ENCODE data around the gene GIT1.

Gene GIT1

GRCh38 chr17:29589524-29590410, at the start of gene GIT1:
GIT1 (minus strand) TSS chr17:29589648; CDS start chr17:29589378, 270 bp downstream.
- no peak for DNase-seq

GRCh38 chr17:29633886-29634285, 44.4 kb upstream of the GIT1 start:
- DNase-seq = no peak

DNA sequence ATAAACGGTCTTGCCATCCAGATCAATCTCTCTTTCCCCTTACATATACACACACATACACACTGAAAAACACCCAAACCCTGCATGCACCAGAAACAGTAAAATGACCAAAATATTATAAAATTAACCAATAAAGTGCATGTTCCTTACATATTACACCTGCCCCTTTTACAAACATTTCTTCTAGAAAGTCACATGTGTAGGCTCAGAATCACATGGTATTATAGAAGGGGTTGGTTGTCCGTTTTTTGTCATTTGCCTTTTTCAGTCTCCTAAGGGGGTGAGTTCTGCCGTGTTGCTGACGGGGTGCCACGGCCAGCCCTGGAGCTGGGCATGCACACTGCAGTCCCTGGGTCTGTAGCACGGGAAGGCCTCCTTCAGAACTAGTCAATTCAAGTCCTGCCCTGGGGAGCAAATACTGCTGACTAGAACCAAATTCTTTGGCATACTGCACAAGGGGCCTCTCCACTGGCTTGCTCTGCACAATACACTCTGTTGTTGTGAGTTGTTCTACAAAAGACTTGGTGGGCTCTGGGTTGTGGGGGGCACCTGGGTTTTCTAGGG, 41.3 kb upstream of the GIT1 start:
- DNase-seq = no peak

DNA sequence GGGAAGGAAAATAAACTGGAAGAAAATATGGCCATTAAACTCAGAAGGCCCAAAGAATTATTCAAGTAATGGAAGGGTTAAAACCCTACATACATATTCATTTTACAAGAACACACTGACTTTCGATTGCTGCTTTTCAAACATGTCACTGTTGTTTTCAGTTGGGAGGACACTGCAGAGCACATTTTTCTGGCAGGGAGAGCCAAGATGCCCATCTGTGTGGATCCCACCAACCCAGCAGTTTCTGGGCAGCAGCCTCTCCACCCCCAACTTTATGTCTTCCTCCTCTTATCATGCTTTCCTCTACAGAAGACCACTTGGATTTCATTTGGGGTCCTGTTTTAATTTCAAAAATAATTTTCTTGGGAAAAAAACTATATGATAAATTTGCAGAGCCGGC, 40.4 kb upstream of the GIT1 start:
- DNase-seq = no peak

DNA sequence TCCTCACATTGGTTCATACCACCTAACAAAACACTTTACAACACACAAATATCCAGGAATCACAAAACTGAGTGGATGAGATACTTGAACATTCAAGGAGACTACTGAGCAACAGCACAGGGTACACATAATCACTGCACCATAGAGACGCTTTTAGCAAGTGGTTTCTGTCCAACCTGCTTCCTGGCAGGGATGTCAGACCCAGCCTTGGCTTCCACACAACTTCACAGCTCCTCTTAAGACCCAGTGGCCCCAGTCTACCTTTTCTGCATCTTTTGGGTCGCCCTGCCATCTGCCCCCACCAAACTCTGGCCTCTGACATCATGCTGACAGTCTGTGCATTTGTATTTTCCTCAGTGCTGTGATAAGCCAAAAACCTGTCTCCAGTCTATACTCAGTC, 39.2 kb upstream of the GIT1 start:
- no peak for DNase-seq

DNA sequence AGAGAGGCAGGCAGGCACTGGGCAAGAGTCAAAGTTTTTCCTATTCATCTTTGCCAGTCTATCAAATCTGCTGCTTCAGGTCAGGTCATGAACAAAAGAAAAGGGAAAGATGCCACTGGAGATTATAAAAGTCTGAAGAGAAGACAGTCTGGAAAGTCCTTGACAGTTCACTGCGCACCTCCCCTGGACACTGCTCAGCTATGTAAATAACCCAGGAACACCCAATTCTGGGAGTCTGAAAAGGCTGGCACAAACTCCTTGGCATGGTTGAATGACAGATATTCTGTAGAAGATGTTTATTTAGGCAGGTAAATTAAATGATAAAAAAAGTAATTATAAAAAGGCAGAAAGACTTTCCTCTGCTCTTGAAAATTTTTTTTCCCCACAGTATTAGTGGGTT, 38.5 kb upstream of the GIT1 start:
- DNase-seq = no peak

DNA sequence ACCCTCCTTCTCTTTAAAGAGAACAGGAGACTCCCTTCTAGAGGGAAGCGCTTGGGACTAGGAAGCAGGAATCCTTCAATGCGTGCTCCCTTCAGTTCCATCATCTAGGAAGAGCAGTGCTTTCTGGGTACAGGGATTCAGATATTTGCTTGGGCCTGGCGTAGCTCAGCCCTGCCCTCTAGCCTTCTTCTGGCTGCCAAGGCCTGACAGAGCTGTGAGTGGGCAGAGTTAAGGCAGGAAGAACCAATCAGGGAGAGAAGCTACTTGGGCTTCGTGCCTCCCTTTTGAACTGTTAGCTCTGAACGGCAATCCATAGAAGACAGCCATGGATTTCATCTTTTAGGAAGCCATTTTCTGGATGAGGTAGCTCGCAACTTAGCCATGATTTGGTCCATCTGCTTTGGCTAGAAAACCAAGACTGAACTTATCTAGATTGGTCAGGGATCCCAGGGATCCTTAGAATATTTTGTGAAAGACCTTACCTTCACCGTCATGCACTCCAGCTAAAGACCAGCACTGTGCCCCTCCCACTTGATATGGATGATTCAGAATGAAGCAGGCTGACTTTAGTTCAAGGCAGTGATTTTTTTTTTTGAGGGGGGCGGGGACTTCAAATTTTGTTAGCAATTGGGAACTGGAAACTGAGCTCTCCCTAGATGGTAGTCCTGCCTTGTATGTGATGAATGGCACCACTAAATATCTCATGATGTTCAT, 35.7 kb upstream of the GIT1 start:
- no peak for DNase-seq

GRCh38 chr17:29624586-29624985, 35.1 kb upstream of the GIT1 start:
- no peak for DNase-seq

- no peak for DNase-seq
Observed at GRCh38 chr17:29623283-29623647, 33.8 kb upstream of the GIT1 start.

GRCh38 chr17:29622337-29623282, 33.2 kb upstream of the GIT1 start, which contains the start of gene CORO6:
CORO6 (minus strand) TSS chr17:29622912; CDS start chr17:29621421, 1,491 bp downstream.
- no peak for DNase-seq

- DNase-seq = no peak
Observed at GRCh38 chr17:29621751-29622194, 32.3 kb upstream of the GIT1 start.

DNA sequence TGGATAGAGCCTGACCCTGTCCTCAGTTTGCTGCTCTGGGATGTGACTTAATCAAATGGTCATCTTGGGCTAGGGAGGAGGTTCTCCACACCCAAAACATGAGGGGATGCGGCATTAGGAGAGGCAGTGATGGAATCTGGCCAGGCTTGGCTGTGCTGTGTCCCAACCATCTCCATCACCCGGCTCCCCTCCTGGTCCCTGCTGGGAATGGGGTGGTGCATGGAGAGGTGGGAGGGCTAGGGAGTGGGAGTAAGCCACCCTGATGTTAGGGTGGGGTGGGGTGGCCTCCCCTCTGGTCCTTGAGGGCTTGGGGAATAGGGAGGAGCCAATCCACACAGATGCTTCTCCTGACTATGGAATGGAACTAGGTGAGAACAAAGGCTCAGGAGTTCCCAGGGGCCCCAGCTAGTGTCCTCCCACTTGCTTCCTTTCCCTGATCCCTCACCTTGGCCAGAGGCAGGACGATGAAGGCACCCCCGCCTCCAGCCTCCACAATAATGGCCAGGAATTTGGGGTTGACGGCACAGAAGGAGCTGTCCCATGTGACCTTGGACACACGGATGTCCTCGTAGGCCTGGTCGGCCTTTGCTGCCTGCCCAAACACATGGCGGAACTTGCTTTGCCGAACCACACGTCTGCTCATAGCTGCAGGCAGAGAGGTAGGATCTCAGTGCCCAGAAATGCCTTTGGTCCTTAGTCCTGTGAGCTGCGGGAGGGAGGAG, 31.5 kb upstream of the GIT1 start:
- DNase-seq = no peak

- DNase-seq = no peak
Observed at GRCh38 chr17:29620271-29620670, 30.8 kb upstream of the GIT1 start.

DNA sequence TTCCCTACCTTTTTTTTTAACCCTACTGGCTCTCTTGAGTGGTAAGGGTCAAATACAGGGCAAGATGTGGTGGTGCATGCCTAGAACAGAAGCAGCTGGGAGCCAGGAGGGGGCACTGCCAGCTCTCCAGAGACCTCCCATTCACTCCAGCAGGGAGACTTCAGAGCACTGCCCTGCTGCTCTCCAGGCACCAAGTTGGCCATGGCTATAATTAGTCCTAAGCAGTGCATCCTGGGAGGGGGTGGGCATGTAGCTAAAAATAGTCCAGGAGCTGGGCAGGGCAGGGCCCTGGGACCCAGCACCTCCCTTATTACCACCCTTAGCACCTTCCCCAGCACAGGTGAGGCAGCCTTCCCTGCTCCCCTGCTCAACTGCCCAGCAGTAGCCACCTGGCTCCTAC, 29.8 kb upstream of the GIT1 start:
- DNase-seq = no peak

DNA sequence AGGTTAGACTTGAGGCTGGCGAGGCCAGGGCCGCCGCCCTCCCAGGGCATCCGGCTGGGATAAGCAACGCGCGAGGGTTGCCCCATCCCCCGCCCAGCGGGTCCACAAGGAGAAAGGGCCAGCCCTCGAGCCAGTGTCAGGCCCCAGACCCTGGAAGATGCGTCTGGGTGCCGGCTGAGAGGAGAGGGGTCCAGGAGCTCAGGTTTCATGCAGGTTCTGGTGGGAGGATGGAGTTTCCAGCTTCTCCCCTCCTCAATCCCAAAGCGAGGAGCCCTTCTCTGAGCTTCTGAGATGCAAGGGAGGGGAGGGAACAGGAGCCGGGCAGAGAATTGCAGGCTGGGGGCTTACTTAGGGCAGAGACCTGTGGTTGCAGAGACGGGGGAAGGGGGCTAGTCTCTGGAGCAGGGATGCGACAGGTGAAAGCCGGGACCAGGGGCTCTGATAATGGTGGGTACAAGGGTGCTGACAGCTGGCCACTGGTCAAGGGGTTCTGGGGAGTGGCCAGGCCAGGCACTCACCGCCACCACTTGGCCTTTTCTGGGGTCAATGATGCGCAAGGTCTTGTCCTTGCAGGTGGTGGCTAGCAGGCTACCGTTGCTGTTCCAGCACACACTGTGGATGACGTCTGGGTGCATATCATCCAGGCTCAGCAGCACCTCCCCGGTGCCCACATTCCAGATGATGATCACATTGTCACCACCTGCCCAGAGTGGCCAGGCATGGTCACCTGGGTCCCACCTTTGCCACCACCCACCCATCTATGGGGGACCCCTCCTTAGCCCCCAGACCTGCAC, 29.0 kb upstream of the GIT1 start:
- no peak for DNase-seq

DNA sequence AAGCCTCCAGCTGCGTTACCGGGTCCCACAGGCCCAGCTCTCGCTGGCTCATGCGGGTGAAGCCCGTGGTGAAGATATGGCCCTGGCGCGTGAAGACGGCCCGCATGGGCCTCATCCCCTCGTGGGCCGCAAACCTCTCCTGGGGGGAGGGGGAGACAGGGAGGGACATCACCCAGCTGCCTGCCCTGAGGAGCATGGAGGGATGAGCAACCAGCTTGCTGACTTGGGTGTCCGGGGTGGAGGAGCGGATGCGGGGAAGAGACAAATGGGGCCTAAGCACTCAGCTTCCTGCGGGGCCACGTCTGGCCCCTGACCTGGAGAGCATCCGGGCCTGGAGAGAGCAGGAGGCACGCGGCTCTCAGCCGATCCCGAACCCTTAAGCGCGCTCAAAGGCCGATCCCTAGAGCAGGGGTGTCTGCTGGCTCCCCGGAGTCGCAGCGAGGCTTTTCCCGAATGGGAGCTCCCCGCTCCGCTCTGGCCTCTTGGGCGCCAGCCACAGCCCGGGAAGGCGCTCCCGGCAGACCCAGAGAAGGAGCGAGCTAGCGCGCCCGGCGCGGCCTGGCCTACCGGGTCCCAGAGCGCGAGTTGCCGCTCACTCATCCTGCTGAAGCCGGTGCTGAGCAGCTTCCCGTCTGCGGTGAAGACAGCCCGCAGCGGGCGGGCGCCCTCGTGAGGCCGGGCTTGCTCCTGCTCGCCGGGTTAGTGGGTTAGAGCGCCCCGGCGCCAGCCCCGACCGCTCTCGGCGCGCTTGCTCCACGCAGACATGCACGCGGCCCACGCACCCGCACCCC, 28.2 kb upstream of the GIT1 start:
- no peak for DNase-seq

GRCh38 chr17:29617125-29617480, 27.7 kb upstream of the GIT1 start:
- DNase-seq = no peak

DNA sequence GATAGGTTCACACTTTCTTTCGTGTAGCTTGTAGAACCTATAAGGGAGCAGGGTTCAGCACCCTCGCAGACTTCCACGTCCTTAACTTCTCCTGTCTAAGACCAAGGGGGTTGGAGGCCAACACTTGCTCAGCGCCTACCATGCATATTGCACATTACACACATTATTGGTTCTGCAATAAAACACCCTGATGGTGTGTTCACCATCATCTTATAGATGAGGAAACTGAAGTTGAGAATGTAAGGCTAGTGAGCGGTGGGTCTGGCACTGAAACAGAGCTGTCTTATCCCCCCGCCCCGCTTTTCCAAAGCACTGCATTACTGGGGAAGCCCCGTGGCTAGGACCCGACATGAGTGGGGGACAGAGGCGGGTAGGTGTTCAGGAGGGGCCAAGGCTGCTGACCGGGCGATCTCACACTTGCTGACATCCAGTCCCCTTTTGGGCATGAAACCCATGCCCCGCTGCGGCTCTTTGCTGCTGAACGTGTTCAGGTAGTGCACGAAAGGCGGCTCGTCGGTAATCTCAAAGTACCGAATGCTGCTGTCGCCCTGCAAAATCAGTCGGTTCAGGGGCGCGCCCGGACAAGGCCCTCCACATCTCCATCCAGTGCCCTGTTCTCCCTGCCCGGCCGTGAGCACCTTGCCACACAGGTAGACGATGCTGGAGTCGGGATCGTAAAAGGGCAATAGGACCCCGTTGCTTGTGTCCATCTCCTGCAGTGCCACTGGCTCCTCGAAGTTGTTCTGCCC, 27.0 kb upstream of the GIT1 start:
- no peak for DNase-seq

DNA sequence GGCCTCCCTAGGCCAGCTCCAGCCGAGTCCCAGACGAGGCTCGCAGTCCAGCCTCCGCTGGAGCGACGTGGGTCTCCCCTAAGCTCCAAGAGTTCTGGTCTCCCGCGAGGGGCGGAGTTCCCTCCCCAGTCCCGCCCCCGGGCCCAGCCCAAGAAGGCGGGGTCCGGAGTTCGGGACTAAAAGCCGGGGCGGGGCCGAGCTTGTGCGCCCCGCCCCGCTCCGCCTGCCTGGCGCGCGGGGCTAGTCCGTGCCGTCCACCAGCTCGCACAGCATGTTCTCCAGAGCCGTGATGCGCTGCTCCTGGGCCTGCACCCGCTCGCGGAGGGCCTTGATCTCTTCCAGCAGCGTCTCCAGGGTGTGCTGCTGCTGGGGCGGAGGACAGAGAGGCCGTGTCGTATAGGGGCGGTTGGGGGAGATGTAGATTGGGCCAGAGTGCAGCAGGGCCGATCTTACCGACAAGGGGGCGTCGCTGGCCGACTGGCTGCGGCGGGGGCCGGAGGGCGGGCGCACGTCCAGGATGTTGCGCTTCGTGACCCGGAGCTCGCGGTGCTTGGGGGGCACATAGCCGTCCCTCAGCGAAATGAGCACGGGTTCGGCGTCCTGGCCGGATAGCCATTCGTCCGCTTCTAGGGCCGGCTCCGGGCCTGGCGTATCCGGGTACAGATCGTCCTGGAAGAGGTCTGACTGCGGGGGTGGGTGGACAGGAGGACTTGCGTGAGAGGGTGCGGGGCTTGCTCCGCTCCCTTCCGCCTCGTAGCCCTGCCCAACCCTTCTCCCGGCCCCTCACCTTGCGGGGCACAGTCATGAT, 26.2 kb upstream of the GIT1 start:
- DNase-seq = peak; percentile 43

All from GOT3 (cell line).